NCI-H2029 (cell line): ENCODE measurements around the gene PBX2.
"Not testable (repeated sequence)": the region's sequence is repeated elsewhere in the genome, so short reads cannot be mapped to it uniquely, and the experiment has no call there.

ENCODE experiments used
- DNase-seq: peaks from one replicate; lab custom pipeline; 2025; lab: John Stamatoyannopoulos, UW

The PBX2 gene

GRCh38 chr6:32190054-32190851 lies at the start of gene PBX2:
PBX2 (minus strand) TSS chr6:32190202; CDS start chr6:32189915, 287 bp downstream.
- peak; percentile 87 for DNase-seq

GRCh38 chr6:32239462-32239861 lies 49.5 kb upstream of the PBX2 start:
- DNase-seq: no peak

GRCh38 chr6:32234934-32235333 lies 44.9 kb upstream of the PBX2 start:
- DNase-seq: no peak

GRCh38 chr6:32226434-32226833 lies 36.4 kb upstream of the PBX2 start:
- DNase-seq: no peak

- no peak for DNase-seq
Measured at GRCh38 chr6:32224696-32225095, 34.7 kb upstream of the PBX2 start.

- no peak for DNase-seq
Measured at GRCh38 chr6:32223258-32224235, 33.5 kb upstream of the PBX2 start, which contains the start of gene NOTCH4. NOTCH4 (minus strand) TSS chr6:32224067; CDS start chr6:32223928, 139 bp downstream.

- DNase-seq: no peak
Measured at GRCh38 chr6:32222333-32223230, 32.6 kb upstream of the PBX2 start.

- DNase-seq: no peak
Measured at GRCh38 chr6:32220021-32220420, 30.0 kb upstream of the PBX2 start.

GRCh38 chr6:32218167-32218566 lies 28.2 kb upstream of the PBX2 start:
- no peak for DNase-seq

- DNase-seq: no peak
Measured at GRCh38 chr6:32216998-32217397, 27.0 kb upstream of the PBX2 start.

GRCh38 chr6:32216285-32216684 lies 26.3 kb upstream of the PBX2 start:
- no peak for DNase-seq

GRCh38 chr6:32215617-32216016 lies 25.6 kb upstream of the PBX2 start:
- no peak for DNase-seq

GRCh38 chr6:32214126-32214525 lies 24.1 kb upstream of the PBX2 start:
- no peak for DNase-seq

- no peak for DNase-seq
Measured at GRCh38 chr6:32213649-32214048, 23.6 kb upstream of the PBX2 start.

GRCh38 chr6:32212076-32212760 lies 22.2 kb upstream of the PBX2 start:
- DNase-seq: no peak

- not testable (repeated sequence) for DNase-seq
Measured at GRCh38 chr6:32211432-32211831, 21.4 kb upstream of the PBX2 start.

- DNase-seq: no peak
Measured at GRCh38 chr6:32210191-32210601, 20.2 kb upstream of the PBX2 start.

- DNase-seq: no peak
Measured at GRCh38 chr6:32208996-32209395, 19.0 kb upstream of the PBX2 start.

GRCh38 chr6:32204268-32204715 lies 14.3 kb upstream of the PBX2 start:
- no peak for DNase-seq

- no peak for DNase-seq
Measured at GRCh38 chr6:32203426-32204267, 13.6 kb upstream of the PBX2 start.
